IgD-negative memory B cell (primary cell): ENCODE results near the gene C9orf50. TPM values are rescaled to one million over a fixed set of nuclear protein-coding genes. Genes with fewer than 3 reads are reported as not detected.

ENCODE experiments used
- polyA plus RNA-seq: library from polyadenylated mRNA; unstranded; fragments of 300-500 nt; fragmentation: Illumina TruSeq; gene quantifications from one replicate; pipeline ENCODE4 v1.2.3, GENCODE V29; 2021

C9orf50 gene
- polyA plus RNA-seq, 1 donor from 2014 or later = not detected

Other genes starting within 250 kb of the C9orf50 start
- 55.4 TPM for gene NTMT1, start 5.1 kb upstream of the C9orf50 start, polyA plus RNA-seq
- gene ASB6, start 21.1 kb upstream of the C9orf50 start, polyA plus RNA-seq = 27.2 TPM
- gene PRRX2, start 44.5 kb upstream of the C9orf50 start, polyA plus RNA-seq = not detected
- not detected for gene PTGES, start 131.9 kb upstream of the C9orf50 start, polyA plus RNA-seq
- 20.8 TPM for gene TOR1B, start 182.1 kb upstream of the C9orf50 start, polyA plus RNA-seq
- gene TOR1A, start 203.0 kb upstream of the C9orf50 start, polyA plus RNA-seq = 56.8 TPM
- 119 TPM for gene C9orf78, start 214.2 kb upstream of the C9orf50 start, polyA plus RNA-seq
- 24.5 TPM for gene USP20, start 214.4 kb upstream of the C9orf50 start, polyA plus RNA-seq